IMR-90 (cell line): ENCODE data around the gene NEK2. TPM values are rescaled to one million over a fixed set of nuclear protein-coding genes. Genes with fewer than 3 reads are reported as not detected.

Experiments
- ATAC-seq: fragments of 200-7000 bp; cut with Tn5 transposase; 2 replicates; pipeline ENCODE4 v1.9.1; 2020; ENCODE audit warnings: low read depth, mild to moderate bottlenecking, moderate library complexity
- BruUV-seq: library from RNA; stranded (reverse); fragments of 400-500 nt; replicated peaks from 2 replicates; lab custom pipeline; 2021; lab: Mats Ljungman, UMichigan
- CTCF ChIA-PET: fragments of 300-600 bp; formaldehyde crosslinking; extraction: SDS; loops from one replicate; lab custom pipeline; 2021; ENCODE audit warnings: antibody characterized with exemption; lab: Yijun Ruan, JAX
- POLR2A ChIA-PET: fragments of 300-600 bp; sonication (Branson Sonifier 250); formaldehyde crosslinking; loops from one replicate; lab custom pipeline; 2022; ENCODE audit warnings: antibody characterized with exemption; ENCODE audit not compliant: unreplicated experiment; lab: Charles Lee
- DNase-seq: peaks from one replicate; pipeline ENCODE4 v3.0.0; 2013
- H2AFZ ChIP-seq: replicated peaks from 2 replicates; pipeline ENCODE3; 2013; ENCODE audit warnings: low read length, mild to moderate bottlenecking; ENCODE audit not compliant: poor library complexity
- H2AK5ac ChIP-seq: 2 replicates; pipeline ENCODE4 v1.6.1; 2013; ENCODE audit warnings: low read depth, low read length, inconsistent platforms
- H2AK9ac ChIP-seq: replicated peaks from 2 replicates; pipeline ENCODE3; 2013; ENCODE audit warnings: mild to moderate bottlenecking, low read depth, low read length, moderate library complexity; ENCODE audit not compliant: poor library complexity
- H2BK120ac ChIP-seq: 2 replicates; pipeline ENCODE4 v1.6.1; 2013; ENCODE audit warnings: low read depth, low read length, inconsistent platforms
- H2BK15ac ChIP-seq: 3 replicates; pipeline ENCODE4 v1.6.1; 2013; ENCODE audit warnings: low read depth, low read length, inconsistent platforms
- H2BK20ac ChIP-seq: 2 replicates; pipeline ENCODE4 v1.6.1; 2013; ENCODE audit warnings: low read depth, mild to moderate bottlenecking, inconsistent platforms, low read length, moderate library complexity
- H2BK5ac ChIP-seq: 2 replicates; pipeline ENCODE4 v1.6.1; 2013; ENCODE audit warnings: mild to moderate bottlenecking, low read depth, low read length, inconsistent platforms; ENCODE audit not compliant: poor library complexity, severe bottlenecking
- H3K14ac ChIP-seq: replicated peaks from 2 replicates; pipeline ENCODE4 v1.6.1; 2013; ENCODE audit warnings: low read depth, low read length, inconsistent platforms
- H3K18ac ChIP-seq: 2 replicates; pipeline ENCODE4 v1.6.1; 2013; ENCODE audit warnings: low read depth, low read length, control low read depth
- H3K23ac ChIP-seq: 2 replicates; pipeline ENCODE4 v1.6.1; 2013; ENCODE audit warnings: low read depth, low read length, inconsistent platforms
- H3K27ac ChIP-seq: 2 replicates; pipeline ENCODE4 v1.5.1; 2013; ENCODE audit warnings: mild to moderate bottlenecking, control low read depth, low read length; ENCODE audit not compliant: insufficient read depth
- H3K27me3 ChIP-seq: 2 replicates; pipeline ENCODE4 v1.6.1; 2013; ENCODE audit warnings: low read length; ENCODE audit not compliant: control insufficient read depth, insufficient read depth
- H3K36me3 ChIP-seq: 2 replicates; pipeline ENCODE4 v1.6.1; 2013; ENCODE audit warnings: low read length, mixed read lengths; ENCODE audit not compliant: control insufficient read depth, insufficient read depth
- H3K4ac ChIP-seq: 2 replicates; pipeline ENCODE4 v1.6.1; 2013; ENCODE audit warnings: low read depth, low read length, inconsistent platforms
- H3K4me1 ChIP-seq: 2 replicates; pipeline ENCODE4 v1.6.1; 2013; ENCODE audit warnings: low read length, mixed read lengths; ENCODE audit not compliant: control insufficient read depth, insufficient read depth
- H3K4me2 ChIP-seq: 2 replicates; pipeline ENCODE4 v1.6.1; 2013; ENCODE audit warnings: low read depth, mild to moderate bottlenecking, control low read depth, low read length, moderate library complexity
- H3K4me3 ChIP-seq: 2 replicates; pipeline ENCODE4 v1.5.1; 2013; ENCODE audit warnings: low read depth, mild to moderate bottlenecking, control low read depth, low read length, moderate library complexity; ENCODE audit not compliant: insufficient read depth
- H3K56ac ChIP-seq: 2 replicates; pipeline ENCODE4 v1.6.1; 2013; ENCODE audit warnings: low read length, inconsistent platforms; ENCODE audit not compliant: insufficient read depth; ENCODE audit errors: extremely low read depth
- H3K79me1 ChIP-seq, 2 experiments: 2 replicates each; pipeline ENCODE4 v1.6.1; 2013; ENCODE audit warnings: low read length in 2 of 2, inconsistent platforms in 1 of 2, low read depth in 1 of 2
- H3K9ac ChIP-seq: 2 replicates; pipeline ENCODE4 v1.6.1; 2013; ENCODE audit warnings: low read depth, low read length, control low read depth
- H3K9me1 ChIP-seq: 2 replicates; pipeline ENCODE4 v1.6.1; 2013; ENCODE audit warnings: low read length, inconsistent platforms; ENCODE audit not compliant: insufficient read depth
- H3K9me3 ChIP-seq: 2 replicates; pipeline ENCODE4 v1.6.1; 2013; ENCODE audit warnings: low read length; ENCODE audit not compliant: control insufficient read depth, insufficient read depth
- H4K20me1 ChIP-seq: 2 replicates; pipeline ENCODE4 v1.6.1; 2013; ENCODE audit warnings: low read length, inconsistent platforms; ENCODE audit not compliant: insufficient read depth
- H4K5ac ChIP-seq: 2 replicates; pipeline ENCODE4 v1.6.1; 2013; ENCODE audit warnings: mild to moderate bottlenecking, low read depth, low read length, control low read depth
- H4K8ac ChIP-seq, 2 experiments: 2 replicates each; pipeline ENCODE4 v1.6.1; 2013; ENCODE audit warnings: low read depth in 2 of 2, low read length in 2 of 2, control low read depth in 1 of 2, inconsistent platforms in 1 of 2
- H4K91ac ChIP-seq: 2 replicates; pipeline ENCODE4 v1.6.1; 2013; ENCODE audit warnings: low read depth, low read length, inconsistent platforms; ENCODE audit not compliant: insufficient read depth
- BHLHE40 ChIP-seq: fragments of 150-350 bp; IDR thresholded peaks from 2 replicates; pipeline ENCODE4 v1.6.1; 2016; ENCODE audit warnings: mild to moderate bottlenecking, low read depth, low read length
- FOS ChIP-seq: fragments of 150-350 bp; IDR thresholded peaks from 2 replicates; pipeline ENCODE4 v1.6.1; 2016; ENCODE audit warnings: low read depth, low read length
- MXI1 ChIP-seq: IDR thresholded peaks from 2 replicates; pipeline ENCODE4 v1.6.1; 2012; ENCODE audit warnings: low read depth, mild to moderate bottlenecking, low read length, moderate library complexity, borderline replicate concordance
- RAD21 ChIP-seq: IDR thresholded peaks from 2 replicates; pipeline ENCODE4 v1.6.1; 2012; ENCODE audit warnings: low read length, improper control_type of control experiment
- RCOR1 ChIP-seq: IDR thresholded peaks from 2 replicates; pipeline ENCODE4 v1.6.1; 2012; ENCODE audit warnings: mild to moderate bottlenecking, low read length, improper control_type of control experiment; ENCODE audit not compliant: insufficient replicate concordance
- SMC3 ChIP-seq: fragments of 150-350 bp; IDR thresholded peaks from 2 replicates; pipeline ENCODE4 v1.6.1; 2016; ENCODE audit warnings: low read depth, mild to moderate bottlenecking, antibody characterized with exemption, low read length, moderate library complexity
- WGBS, 2 experiments: methylation state at CpG; one replicate each; pipeline versions ENCODE4 v1.1.5 to v1.1.7; 2013; ENCODE audit warnings: missing lambda C conversion rate in 2 of 2; ENCODE audit not compliant: insufficient read length in 1 of 2; ENCODE audit errors: extremely low coverage in 2 of 2; 5-methylcytosine and 5-hydroxymethylcytosine counted together
- dilution Hi-C: fragments of 300-500 bp; cut with HindIII; formaldehyde crosslinking; loops from one replicate; pipeline ENCODE4 v1.14.3; 2018; ENCODE audit warnings: low sequenced_read_pairs; ENCODE audit not compliant: unreplicated experiment
- in situ Hi-C: fragments of 300-500 bp; cut with MboI; formaldehyde crosslinking; loops from 3 replicates; pipeline ENCODE4 v1.14.3; 2019; ENCODE audit warnings: low sequenced_read_pairs, inconsistent platforms, mixed read lengths
- intact Hi-C: fragments of 100-400 bp; cut with micrococcal nuclease; formaldehyde crosslinking; loops from 2 replicates; pipeline ENCODE4 v1.10.0; 2022
- polyA plus RNA-seq, 3 experiments: library from polyadenylated mRNA; depleted of rRNA; stranded (reverse); fragments of >200 nt; gene quantifications; 2 replicates each; pipeline ENCODE4 v1.2.3, GENCODE V29; 2012; ENCODE audit warnings: low replicate concordance in 1 of 3
- total RNA-seq: library from RNA; depleted of rRNA; stranded (reverse); fragments of >200 nt; gene quantifications from 2 replicates; pipeline ENCODE4 v1.2.3, GENCODE V29; 2012
- TF ChIP-seq, protein P1 (sequence below): fragments of 150-350 bp; IDR thresholded peaks from 2 replicates; pipeline ENCODE4 v1.6.1; 2017; ENCODE audit warnings: mild to moderate bottlenecking, antibody characterized with exemption, low read length, low read depth

NEK2 gene
- total and polyA plus RNA-seq, 2 of the 4 experiments (the other 2 are of a cell fraction) = 9.9 to 26.0 TPM

DNA sequence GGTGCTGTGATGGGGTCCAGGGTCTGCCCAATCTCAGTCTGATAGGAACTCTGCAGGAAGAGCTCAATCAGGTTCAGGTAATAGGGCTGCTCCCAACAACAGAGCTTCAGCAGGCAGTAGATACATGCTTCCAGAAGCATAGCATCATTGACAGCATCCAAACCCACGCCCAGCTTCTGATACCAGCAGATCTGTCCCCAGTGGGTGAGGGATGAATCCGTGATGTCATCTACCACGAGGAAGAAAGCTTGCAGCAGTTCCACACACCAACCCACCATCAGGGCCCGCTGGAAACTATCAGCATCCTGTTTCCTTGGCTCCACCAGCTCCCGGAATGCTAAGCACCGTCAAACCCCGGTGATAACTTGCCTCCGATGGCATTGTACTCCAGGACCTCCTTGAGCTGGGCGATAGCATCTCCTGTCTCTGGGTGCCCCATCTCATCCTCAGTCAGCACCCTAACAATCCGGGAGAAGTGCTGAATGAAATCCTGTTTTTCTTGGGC, 14.7 kb downstream of the NEK2 start:
- Histone ChIP-seq H3K4ac (no peak overlapping the region), H3K4me2 (no peak overlapping the region), H3K18ac (no peak overlapping the region), H3K79me1 (no peaks in the 10 kb centered on the region), H3K9ac (no peak overlapping the region), H4K91ac (no peak overlapping the region), H2AK9ac (no peak overlapping the region), H4K20me1 (no peaks in the 10 kb centered on the region), H3K9me3 (no peaks in the 10 kb centered on the region), H2BK20ac (no peak overlapping the region), H3K36me3 (peaks cover 3% of the 10 kb centered on the region; the same call in 1 of the 2 replicates), H3K23ac (no peak overlapping the region), H2BK15ac (no peak overlapping the region), H3K27me3 (no peaks in the 10 kb centered on the region), H3K14ac (no peak overlapping the region), H2AK5ac (no peak overlapping the region), H3K4me1 (no peaks in the 10 kb centered on the region), H2AFZ (no peak overlapping the region), H2BK120ac (no peak overlapping the region), H4K5ac (no peak overlapping the region), H4K8ac (no peak overlapping the region), H3K4me3 (no peak overlapping the region), H3K9me1 (no peaks in the 10 kb centered on the region), H3K27ac (no peak overlapping the region), H2BK5ac (no peak overlapping the region), H3K56ac (no peak overlapping the region)
- DNase-seq = no peak
- intact Hi-C loops (no loop called here), in situ Hi-C loops (no loop called here), dilution Hi-C loops (no loop called here)
- no peak for ATAC-seq
- TF ChIP-seq, protein P1, sequence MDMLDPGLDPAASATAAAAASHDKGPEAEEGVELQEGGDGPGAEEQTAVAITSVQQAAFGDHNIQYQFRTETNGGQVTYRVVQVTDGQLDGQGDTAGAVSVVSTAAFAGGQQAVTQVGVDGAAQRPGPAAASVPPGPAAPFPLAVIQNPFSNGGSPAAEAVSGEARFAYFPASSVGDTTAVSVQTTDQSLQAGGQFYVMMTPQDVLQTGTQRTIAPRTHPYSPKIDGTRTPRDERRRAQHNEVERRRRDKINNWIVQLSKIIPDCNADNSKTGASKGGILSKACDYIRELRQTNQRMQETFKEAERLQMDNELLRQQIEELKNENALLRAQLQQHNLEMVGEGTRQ = no peak
- TF ChIP-seq SMC3 (no peak), FOS (no peak), BHLHE40 (no peak), MXI1 (no peak), RAD21 (no peak), RCOR1 (no peak)
- BruUV-seq = no TSS peak
- WGBS, 2 experiments = no CpG with 5 or more reads among the region's 10 CpGs
- POLR2A ChIA-PET = no interaction called here
- CTCF ChIA-PET = no interaction called here
